GM18508 (cell line): ENCODE results near the gene IL4R.

ENCODE experiments used
- ATAC-seq: cut with Tn5 transposase; IDR thresholded peaks from one replicate; pipeline ENCODE4 v1.9.1; 2021; ENCODE audit warnings: moderate number of reproducible peaks; ENCODE audit not compliant: insufficient read depth, unreplicated experiment

IL4R gene

GRCh38 chr16:27312580-27313421 lies 973 bp upstream of the IL4R start:
- ATAC-seq, result no peak

GRCh38 chr16:27314161-27314723 lies 468 bp downstream of the IL4R start:
- ATAC-seq, result no peak

- no peak for ATAC-seq
Measured at GRCh38 chr16:27314986-27315332, 1.2 kb downstream of the IL4R start.

- ATAC-seq, result no peak
Measured at GRCh38 chr16:27315333-27316037, 1.7 kb downstream of the IL4R start.

DNA sequence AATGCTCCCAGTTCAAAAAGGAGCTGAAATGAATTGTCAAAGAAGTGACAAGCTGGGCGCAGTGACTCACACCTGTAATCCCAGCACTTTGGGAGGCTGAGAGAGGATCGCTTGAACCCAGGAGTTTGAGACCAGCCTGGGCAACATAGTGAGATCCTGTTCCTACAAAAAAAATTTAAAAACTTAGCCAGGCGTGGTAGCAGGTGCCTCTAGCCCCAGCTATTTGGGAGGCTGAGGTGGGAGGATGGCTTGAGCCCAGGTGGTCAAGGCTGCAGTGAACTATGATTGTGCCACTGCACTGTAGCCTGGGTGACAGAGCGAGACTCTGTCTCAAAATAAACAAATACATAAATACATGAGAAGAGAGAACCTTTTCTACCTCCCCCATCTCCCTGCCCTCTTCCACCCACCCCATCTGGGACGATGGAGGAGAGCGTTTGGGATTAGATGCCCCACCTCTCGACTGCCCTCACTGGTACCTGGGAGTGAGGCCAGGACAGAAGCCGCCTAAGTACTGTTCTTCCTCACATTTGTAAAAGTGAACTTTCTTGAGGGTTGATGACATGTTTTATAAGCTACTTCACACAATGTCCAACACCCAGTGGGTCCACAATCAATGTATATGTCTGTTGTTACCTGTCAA lies 2.4 kb downstream of the IL4R start:
- no peak for ATAC-seq

DNA sequence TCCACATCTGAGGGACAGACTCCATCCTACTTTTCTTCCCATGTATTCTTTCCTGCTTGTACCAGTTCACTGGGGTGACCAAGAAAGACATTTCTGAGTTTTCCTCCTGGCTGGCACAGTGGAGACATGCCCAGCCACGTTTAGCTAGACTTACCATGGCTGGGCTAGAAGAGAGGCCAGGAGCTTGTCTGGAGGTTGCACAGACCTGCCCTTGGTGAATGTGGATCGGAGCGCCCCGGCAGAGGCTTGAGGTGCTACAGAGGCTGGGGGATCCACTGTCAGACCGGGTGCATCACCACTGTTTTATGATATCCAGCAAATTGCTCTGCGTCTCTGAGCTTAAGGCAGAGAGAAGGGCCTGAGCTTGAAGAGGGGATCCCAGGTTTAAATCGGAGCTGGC lies 3.5 kb downstream of the IL4R start:
- ATAC-seq, result no peak

DNA sequence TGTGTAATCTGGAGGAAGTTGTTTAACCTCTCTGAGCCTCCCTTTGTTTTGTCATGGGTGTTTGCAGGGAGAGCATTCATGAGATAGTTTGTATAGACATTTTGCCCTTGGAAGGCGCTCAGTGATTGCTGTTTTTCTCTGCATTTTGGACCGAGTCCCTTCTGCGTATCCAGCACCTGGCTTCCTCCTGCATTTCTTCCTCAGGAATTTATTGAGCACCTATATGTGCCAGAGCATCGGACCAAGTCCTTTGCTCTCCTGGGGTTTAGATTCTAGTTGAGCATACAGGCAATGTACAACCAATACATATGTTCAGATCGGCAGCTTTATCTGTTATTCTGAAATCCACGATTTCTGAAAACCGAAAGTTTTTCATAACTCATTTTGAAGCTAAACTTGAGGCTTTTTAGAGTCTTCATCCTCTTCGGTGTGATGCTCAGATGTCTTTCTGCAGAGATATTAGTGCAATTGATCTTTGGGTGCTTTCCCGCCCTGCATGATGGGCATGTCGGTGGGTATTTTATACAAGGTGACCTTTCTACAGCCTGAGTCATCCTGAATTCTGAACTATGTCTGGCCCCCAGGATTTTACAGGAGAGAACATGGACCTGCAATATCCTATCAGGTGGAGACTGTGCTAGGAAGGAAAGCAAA lies 4.1 kb downstream of the IL4R start:
- ATAC-seq, result no peak

DNA sequence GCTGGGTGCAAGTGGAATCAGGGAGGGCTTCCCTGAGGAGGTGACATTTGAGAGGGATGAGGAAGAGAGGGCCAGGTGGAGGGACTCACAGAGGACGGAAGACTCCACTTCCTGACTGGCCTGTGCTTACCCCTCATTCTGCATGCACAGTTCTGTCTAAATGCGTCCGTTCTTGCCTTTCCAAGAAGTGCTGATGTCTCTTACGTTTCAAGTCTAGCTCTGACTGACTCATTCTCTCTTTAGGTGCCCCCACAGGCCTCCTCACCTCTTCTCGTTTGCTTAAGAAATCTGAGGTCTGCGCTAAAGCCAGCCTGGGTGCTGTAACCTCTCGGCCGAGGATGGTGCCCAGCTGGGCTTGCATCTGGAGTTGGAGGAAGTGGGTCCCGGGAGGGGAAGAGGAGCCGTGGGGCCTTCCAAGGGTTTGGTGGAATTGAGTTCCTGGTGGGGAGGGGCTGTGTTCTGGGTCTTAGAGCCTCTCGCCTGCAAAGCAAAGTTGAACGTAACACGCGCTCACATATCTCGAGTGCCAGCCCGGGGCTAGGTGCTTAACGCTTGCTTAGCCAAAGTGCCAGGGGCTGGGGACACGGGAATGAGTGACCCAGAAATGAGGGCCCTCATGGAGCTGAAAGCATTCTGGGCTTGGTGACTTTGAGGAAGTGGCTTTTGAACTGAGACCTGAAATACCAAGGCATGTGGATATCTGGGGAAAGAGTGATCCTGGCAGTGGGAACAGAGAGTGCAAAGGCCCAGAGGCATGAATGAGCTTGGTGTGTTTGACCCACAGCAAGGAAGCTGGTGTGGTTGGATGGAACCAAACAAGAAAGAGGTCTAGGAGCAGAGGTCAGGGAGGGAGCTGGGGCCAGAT lies 4.8 kb downstream of the IL4R start:
- ATAC-seq, result no peak

GRCh38 chr16:27319257-27319965 lies 5.6 kb downstream of the IL4R start:
- no peak for ATAC-seq

DNA sequence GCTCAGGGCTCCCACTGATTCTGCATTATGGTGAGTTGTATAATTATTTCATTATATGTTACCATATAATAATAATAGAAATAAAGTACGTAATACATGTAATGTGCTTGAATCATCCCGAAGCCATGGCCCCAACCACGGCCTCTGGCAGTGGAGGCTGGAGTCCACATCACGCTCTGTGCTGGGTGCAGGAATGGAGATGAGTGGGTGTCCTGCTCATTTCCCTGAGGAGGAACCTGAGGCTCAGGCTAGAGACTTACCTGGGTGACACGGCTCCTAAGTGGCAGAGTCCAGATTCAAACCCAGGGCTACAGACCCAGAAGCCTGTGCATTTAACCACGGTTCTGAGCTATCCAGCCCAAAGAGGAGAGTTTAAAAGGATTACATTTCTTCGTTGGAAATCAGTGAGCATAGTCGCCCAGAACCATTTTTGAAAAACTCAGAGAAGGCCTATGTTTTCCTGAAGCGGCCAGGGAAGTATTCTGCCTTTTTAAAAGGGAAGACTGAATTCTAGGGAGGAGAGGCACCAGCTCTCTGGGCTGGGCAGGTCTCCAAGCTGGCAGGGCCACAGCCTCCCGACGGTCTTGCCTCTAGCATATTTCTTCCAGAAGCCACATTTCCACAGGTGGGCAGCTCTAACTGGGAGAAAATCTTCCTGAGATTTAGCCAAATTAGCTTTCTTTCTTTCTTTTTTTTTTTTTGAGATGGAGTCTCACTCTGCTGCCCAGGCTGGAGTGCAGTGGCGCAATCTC lies 6.7 kb downstream of the IL4R start:
- no peak for ATAC-seq

DNA sequence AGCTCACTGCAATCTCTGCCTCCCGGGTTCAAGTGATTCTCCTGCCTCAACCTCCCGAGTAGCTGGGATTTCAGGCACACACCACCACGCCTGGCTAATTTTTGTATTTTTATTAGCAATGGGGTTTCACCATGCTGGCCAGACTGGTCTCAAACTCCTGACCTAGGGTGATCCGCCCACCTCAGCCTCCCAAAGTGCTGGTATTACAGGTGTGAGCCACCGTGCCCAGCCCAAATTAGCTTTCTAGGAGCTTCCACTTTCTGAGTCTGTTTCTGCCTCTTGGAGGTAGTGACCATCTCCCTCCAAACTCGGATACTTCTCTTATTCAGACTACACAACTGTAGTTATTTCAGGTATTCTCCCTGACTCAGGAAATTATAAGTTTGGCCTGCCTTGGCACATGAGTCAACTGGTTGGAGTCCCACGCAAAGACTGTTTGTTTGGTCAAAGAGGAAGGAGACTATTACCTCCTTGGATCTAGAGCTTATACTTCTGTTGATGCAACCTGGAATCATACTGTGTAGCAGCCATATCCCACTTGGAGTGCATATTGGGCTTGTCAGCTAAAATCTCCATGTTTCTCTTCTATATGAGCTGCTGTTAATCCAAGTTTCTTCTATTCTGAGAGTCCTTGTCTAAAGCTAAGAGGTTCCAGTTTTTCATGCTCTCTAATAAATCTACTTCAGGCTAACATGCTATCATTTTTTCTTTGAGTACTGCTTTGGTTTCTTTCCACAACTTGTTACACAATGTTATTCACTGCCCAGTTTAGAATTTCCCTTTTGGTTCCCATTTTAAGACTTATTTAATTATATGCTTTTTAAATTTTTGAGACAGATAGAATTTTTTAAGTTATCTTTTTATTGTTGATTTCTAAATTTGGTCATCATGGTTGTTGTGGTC lies 7.5 kb downstream of the IL4R start:
- ATAC-seq, result no peak

DNA sequence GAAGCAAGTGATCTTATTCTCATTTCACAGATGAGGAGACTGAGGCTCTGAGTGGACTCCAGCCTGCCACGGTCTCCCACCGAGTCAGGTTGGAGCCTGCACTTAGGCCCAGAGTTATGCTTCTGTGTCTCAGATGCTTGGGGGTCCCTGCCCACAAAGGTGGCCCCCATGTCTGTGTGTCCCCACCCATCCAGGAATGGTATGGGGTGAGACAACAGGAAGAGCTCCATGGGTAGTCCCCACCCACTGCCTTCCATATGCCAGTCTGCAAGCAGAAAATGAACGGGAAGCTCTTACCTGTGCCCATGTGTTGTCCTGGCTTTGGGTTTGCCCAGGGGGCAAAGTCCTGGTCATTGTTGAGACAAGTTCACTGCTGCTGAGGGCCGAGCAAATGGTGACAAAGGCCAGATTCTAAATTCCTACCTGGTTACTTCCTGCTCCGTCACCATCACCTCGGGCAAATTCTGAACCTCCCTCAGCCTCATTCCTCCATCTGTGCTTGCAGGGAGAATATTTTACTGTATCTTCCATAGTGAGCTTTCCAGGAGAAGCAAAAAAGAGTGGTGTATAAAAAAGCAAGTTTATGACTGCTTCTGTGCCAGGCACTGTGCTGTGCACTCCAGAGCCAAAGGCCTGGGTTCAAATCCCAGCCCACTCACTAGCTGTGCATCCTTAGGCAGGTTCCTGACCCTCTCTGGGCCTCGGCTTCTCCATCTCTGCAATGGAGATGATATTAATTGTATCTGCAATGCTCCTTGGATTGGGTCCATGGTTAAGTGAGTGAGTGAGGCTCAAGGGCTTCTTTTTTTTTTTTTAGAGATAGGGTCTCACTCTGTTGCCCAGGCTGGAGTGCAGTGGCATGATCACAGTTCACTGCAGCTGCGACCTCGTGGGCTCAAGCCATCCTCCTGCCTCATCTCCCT lies 9.3 kb downstream of the IL4R start:
- no peak for ATAC-seq

GRCh38 chr16:27323781-27324561 lies 10.2 kb downstream of the IL4R start:
- ATAC-seq, result no peak

DNA sequence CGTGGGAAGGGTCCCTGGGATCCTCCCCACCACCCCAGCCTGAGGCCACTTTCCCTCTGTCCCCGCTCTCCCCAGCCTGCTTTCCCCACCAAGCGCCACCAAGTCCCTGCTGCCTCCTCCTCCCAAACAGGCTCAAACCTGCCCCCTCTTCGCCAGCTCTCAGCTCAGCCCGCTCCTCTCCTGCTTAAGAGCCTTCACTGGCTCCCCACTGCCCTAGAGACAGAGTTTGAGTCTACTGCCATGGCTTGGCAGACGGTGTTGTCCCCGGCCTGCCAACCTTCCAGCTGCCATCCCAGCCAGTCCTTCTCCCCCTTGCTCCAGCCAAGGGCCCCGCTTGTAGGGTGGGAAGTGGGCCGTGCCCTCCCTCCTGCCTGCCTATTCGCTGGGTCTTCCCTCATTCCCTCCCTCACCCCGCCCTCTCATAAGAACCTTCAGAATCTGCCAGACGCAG lies 11.1 kb downstream of the IL4R start:
- ATAC-seq, result no peak

DNA sequence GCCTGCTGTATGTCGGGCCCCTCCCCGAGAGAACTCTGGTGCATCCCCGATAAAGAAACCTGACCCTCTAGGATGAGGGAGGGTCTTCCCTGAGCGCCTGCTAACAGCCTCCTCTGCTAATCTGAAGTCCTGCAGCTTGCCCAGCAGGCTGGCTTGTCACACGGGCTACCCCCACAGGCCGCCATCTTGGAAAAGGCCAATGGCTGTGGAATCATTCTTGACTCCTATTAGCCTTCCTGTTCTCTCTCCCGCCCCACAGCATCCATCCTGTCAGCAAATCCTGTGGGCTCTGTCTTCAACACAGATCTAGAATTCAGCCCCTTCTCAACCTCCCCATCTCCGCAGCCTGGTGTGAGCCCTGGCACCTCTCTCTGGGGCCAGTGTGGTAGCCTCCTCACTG lies 12.0 kb downstream of the IL4R start:
- no peak for ATAC-seq

GRCh38 chr16:27326251-27326650 lies 12.5 kb downstream of the IL4R start:
- ATAC-seq, result no peak
